Brain pericyte (primary cell): ENCODE measurements around the gene OR51G2.
"Not testable (repeated sequence)": the region's sequence is repeated elsewhere in the genome, so short reads cannot be mapped to it uniquely, and the experiment has no call there.

Experiments
- DNase-seq: peaks from one replicate; pipeline ENCODE4 v3.0.0-alpha.2; 2012; ENCODE audit warnings: low read depth, low spot score

Gene OR51G2

DNA sequence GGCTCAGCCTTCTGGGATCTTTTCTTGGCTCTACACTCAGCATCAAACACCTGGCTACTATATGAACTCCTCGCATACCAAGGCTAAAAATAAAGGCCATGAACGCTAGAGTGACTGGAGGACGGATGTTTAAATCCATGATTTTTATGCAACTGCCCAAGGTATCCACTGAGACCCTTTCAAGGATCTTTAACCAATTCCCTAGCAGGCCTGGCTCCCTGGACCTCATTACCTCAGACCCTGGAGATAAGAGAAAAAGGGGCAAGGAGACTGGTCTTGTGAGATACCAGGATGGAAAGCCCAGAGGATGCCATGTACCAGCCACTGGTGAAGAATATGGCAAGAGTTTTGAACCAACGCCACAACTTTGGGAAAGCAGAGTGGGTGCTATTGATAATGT lies at the start of gene OR51G2:
Gene OR51G2, minus strand, starts transcription at position 101 of the 400 bp plus-strand sequence. CDS start 3,687 bp downstream, outside the sequence.
- no peak for DNase-seq

- DNase-seq: no peak
Observed at GRCh38 chr11:4962816-4963215, 43.7 kb upstream of the OR51G2 start.

DNA sequence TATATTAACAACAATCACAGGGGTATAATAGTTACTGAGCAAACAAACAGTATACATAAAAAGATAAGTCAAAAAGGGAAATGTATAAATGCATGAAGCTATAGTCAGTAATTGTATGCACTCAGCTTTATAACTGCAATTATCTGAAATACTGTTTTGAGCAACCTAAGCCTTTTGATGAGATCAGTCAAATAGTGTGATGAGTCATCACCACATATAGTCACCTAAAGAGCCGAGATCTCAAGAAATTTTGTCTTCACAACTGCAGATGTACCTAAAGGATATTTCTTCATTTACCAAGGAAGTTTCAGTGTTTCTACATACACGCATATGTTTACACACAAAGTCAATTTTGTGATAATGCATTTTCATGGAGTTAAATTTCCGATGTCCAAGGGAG lies 41.7 kb upstream of the OR51G2 start:
- no peak for DNase-seq

GRCh38 chr11:4957396-4957795 lies 38.2 kb upstream of the OR51G2 start:
- no peak for DNase-seq

DNA sequence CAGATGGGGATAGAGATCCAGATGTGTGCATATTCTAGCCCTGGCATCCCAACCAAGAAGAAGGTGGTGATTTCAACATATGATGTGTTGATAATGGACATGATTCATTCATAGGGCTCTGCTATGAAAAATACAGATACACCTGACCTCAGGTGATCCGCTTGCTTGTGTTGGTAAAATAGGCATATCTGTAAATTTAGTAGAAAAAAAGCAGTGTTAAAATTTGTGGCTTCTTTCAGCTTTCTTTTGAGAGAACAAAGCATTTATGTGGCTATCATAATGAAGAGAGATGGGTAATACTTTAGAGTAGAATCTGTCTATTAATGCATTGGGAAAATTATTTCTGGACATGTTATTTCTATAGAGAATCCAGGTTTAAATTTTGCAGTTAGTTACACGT lies 36.5 kb upstream of the OR51G2 start, which contains the start of gene OR51A2:
Gene OR51A2, minus strand, starts transcription at position 101 of the 400 bp plus-strand sequence. Its CDS starts 0 bp downstream, at position 101.
- not testable (repeated sequence) for DNase-seq

DNA sequence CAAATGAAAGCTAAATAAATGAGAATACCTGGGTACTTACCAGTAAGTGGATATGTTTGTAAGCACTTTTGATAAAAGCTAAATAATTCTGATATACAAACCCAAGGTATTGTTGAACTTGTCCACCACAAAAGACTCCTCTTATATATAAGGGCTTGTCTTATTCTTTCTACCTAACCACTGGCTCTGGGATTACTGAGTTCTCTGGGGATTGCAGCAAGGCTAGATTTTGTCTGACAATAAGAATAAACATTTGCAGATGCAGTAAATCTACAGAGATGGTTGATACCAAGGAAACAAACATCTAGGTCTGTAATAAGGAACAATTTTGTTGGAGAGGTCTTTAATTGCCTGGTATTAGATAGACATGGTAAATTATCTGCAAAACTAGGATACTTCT lies 28.4 kb upstream of the OR51G2 start, which contains the start of gene OR51A4:
Gene OR51A4, minus strand, starts transcription at position 101 of the 400 bp plus-strand sequence. CDS start 505 bp downstream, outside the sequence.
- DNase-seq: no peak

DNA sequence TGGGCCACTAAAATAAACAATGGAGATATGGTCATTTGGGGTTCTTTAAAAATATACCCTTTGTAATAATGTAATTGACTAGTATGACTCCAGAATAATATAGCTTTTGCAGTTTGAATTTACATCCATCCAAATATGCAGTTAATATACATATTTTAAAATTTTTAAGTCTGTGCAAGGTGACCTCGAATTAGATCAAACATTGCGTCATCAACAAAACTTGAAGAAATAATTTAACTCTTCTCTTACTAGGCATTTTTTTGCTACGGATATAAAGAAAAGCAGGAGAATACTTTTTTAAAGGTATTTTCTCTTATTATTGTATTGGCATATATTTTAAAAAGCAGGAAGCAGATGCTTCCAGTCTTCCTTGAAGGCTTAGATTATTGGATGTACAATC lies 17.6 kb upstream of the OR51G2 start:
- no peak for DNase-seq

GRCh38 chr11:4932751-4933150 lies 13.6 kb upstream of the OR51G2 start:
- no peak for DNase-seq

DNA sequence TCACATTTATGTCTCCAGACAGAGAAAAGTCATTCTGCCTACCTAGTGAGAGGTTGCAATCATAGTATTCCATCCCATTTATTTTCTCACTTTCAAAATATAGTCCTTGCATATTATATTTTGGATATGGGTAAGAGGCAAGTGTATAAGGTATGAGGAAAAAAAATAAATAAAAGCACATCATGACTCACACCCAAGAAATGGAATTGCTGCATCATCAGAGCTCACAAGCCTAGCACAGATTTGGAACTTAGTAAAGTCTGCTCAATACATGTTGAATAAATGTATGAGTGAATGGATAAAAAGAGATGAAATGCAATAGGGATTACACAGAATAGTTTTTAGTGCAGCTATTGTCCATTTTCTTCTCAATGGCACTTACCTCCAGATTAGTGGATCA lies 7.5 kb upstream of the OR51G2 start:
- no peak for DNase-seq

GRCh38 chr11:4924239-4924638 lies 5.1 kb upstream of the OR51G2 start, which contains the start of gene OR51G1:
Gene OR51G1, minus strand, starts transcription at chr11:4924339. Its CDS starts 0 bp downstream, at chr11:4924339.
- no peak for DNase-seq

- DNase-seq: no peak
Observed at GRCh38 chr11:4922304-4922703, 3.2 kb upstream of the OR51G2 start.

GRCh38 chr11:4921796-4922195 lies 2.6 kb upstream of the OR51G2 start:
- DNase-seq: no peak

DNA sequence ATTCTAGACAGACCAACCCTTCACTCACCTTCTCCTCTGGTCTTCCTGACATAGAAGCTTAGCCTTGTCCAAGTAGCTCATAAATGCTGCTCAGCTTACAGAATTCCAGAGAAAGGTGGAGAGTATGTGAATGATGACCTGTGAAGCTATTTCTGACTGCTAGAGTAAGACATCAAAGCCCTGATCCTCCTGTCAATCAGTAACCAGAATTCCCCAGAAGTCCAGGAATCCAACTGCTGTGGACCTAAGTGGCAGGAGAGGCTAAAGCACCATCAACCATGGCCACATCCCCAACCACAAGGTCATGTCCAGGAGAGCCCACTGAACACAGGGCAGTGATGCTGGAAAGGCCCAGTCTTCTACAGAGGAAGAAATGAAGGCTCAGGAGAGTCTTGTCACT lies 2.6 kb downstream of the OR51G2 start:
- DNase-seq: no peak

- no peak for DNase-seq
Observed at GRCh38 chr11:4903484-4903883, 15.7 kb downstream of the OR51G2 start, which contains the start of gene OR51A7. Gene OR51A7, plus strand, starts transcription at chr11:4903783. Its CDS starts 3,587 bp downstream, at chr11:4907370.

GRCh38 chr11:4891996-4892640 lies 27.0 kb downstream of the OR51G2 start:
- DNase-seq: peak; percentile 53

DNA sequence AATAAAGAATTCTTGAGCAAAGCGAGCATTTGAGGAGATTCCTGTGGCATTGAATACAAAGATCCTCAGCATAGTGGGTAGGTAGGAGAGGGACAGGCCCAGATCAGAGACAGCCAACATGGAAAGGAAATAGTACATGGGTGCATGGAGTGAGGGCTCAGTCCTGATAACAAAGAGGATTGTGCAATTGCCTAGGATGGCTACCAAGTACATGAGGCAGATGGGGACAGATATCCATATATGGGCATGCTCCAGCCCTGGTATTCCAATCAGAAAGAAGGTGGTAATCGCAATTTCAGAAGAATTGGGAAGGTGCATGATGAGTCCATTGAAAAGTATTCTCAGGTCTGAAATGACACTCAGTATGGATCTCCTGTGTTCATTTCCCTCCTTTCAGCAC lies 28.9 kb downstream of the OR51G2 start:
- no peak for DNase-seq

- DNase-seq: no peak
Observed at GRCh38 chr11:4887591-4887990, 31.6 kb downstream of the OR51G2 start.

DNA sequence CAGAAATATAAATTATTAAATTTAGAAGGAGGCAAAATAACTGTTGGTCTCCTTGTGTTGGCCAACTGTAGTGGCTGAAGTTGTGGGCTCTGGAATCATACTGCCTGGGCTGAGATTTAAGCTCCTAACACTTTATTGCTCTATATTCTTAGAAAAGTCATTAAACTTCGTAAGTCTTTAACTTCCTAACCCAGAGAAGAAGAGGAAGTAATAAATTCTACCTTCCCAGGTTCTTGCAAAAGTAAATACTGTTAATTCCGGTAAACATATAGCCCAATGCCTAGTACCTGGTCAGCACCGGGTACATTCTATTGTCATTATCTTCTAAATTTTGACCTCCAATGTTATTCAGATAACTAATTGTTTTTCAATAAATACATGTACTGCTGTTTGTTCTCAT lies 33.0 kb downstream of the OR51G2 start:
- DNase-seq: no peak

- DNase-seq: no peak
Observed at GRCh38 chr11:4884361-4884760, 34.8 kb downstream of the OR51G2 start.

DNA sequence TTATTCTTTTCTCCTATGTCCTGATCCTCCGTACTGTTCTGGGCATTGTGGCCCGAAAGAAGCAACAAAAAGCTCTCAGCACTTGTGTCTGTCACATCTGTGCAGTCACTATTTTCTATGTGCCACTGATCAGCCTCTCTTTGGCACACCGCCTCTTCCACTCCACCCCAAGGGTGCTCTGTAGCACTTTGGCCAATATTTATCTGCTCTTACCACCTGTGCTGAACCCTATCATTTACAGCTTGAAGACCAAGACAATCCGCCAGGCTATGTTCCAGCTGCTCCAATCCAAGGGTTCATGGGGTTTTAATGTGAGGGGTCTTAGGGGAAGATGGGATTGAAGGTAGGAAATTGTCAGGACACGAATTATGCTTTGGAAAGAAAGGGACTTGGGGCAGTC lies 36.6 kb downstream of the OR51G2 start:
- no peak for DNase-seq

DNA sequence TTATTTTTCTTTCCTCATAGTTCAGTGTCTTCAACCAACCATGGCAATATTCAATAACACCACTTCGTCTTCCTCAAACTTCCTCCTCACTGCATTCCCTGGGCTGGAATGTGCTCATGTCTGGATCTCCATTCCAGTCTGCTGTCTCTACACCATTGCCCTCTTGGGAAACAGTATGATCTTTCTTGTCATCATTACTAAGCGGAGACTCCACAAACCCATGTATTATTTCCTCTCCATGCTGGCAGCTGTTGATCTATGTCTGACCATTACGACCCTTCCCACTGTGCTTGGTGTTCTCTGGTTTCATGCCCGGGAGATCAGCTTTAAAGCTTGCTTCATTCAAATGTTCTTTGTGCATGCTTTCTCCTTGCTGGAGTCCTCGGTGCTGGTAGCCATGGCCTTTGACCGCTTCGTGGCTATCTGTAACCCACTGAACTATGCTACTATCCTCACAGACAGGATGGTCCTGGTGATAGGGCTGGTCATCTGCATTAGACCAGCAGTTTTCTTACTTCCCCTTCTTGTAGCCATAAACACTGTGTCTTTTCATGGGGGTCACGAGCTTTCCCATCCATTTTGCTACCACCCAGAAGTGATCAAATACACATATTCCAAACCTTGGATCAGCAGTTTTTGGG lies 37.2 kb downstream of the OR51G2 start, which contains the start of gene OR51T1:
Gene OR51T1, plus strand, starts transcription at position 41 of the 641 bp plus-strand sequence. Its CDS starts 0 bp downstream, at position 41.
- peak; percentile 69 for DNase-seq

- DNase-seq: no peak
Observed at GRCh38 chr11:4881188-4881587, 38.0 kb downstream of the OR51G2 start.

- no peak for DNase-seq
Observed at GRCh38 chr11:4865855-4866254, 53.3 kb downstream of the OR51G2 start.
